Astrocyte (in vitro differentiated cells and primary cell): ENCODE data around the gene GJA10.

Source experiments
- EZH2 ChIP-seq: IDR thresholded peaks from 2 replicates; pipeline ENCODE4 v1.6.1; 2012; ENCODE audit warnings: mild to moderate bottlenecking, low read length, inconsistent platforms; ENCODE audit not compliant: insufficient read depth
- TF ChIP-seq, protein P1 (sequence below): IDR thresholded peaks from 2 replicates; pipeline ENCODE4 v1.5.1; 2011; ENCODE audit warnings: low read depth, mild to moderate bottlenecking, inconsistent platforms, low read length, moderate library complexity; ENCODE audit not compliant: insufficient read depth

DNA sequence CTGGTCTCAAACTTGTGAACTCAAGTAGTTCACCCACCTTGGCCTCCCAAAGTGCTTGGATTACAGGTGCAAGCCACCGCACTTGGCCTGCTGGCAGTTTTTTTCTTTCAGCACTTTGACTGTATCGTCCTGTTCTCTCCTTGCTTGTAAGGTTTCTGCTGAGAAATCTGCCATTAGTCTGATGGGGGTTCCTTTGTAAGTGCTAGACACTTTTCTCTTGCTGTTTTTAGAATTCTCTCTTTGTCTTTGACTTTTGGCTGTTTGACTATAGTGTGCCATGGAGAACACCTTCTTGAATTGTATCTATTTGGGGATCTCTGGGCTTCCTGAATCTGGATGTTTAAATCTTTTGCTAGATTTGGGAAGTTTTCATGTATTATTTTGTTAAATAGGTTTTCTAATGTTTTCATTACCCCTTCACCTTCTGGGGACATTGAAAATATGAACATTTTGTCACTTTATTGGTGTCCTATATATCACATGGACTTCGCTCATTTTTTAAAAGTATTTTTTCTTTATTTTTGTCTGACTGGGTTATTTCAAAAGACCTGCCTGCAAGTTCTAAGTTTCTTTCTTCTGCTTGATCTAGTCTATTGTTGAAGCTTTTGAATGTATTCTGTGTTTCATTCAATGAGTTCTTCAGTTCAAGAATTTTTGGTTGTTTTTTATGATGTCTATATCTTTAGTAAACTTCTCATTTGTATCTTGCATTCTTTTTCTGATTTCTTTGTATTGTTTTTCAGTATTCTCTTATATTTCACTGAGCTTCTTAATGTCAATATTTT, 22.1 kb downstream of the GJA10 start:
- TF ChIP-seq EZH2: no peak
- TF ChIP-seq, protein P1, sequence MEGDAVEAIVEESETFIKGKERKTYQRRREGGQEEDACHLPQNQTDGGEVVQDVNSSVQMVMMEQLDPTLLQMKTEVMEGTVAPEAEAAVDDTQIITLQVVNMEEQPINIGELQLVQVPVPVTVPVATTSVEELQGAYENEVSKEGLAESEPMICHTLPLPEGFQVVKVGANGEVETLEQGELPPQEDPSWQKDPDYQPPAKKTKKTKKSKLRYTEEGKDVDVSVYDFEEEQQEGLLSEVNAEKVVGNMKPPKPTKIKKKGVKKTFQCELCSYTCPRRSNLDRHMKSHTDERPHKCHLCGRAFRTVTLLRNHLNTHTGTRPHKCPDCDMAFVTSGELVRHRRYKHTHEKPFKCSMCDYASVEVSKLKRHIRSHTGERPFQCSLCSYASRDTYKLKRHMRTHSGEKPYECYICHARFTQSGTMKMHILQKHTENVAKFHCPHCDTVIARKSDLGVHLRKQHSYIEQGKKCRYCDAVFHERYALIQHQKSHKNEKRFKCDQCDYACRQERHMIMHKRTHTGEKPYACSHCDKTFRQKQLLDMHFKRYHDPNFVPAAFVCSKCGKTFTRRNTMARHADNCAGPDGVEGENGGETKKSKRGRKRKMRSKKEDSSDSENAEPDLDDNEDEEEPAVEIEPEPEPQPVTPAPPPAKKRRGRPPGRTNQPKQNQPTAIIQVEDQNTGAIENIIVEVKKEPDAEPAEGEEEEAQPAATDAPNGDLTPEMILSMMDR: no peak
